Measurements from ENCODE around the gene PGF.

PGF gene

DNA sequence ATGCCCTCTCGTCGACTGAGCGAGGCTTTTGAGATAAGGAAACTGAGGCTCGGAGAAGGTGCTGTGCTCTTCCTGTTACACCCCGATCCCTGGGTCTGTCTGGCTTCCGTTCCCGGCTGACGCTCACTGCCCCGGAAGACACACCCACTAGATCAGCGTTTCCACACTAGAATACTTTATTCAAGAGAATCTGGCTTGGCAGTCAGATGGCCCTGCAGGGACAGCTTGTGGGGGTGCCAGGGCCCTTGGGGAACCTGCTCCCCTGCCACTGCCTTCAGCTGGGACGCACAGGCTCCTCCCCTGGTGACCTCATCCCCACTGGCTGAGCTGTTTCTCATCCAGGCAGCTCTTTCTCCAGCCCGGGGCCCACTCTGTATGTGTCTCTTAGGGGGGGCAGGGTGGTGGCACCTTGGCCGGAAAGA lies 13.7 kb downstream of the PGF start:
- no peak overlapping the region for H3K4me3 ChIP-seq (ENCODE audit: control insufficient read depth, low read depth, low read length)
- TF ChIP-seq, protein P1, sequence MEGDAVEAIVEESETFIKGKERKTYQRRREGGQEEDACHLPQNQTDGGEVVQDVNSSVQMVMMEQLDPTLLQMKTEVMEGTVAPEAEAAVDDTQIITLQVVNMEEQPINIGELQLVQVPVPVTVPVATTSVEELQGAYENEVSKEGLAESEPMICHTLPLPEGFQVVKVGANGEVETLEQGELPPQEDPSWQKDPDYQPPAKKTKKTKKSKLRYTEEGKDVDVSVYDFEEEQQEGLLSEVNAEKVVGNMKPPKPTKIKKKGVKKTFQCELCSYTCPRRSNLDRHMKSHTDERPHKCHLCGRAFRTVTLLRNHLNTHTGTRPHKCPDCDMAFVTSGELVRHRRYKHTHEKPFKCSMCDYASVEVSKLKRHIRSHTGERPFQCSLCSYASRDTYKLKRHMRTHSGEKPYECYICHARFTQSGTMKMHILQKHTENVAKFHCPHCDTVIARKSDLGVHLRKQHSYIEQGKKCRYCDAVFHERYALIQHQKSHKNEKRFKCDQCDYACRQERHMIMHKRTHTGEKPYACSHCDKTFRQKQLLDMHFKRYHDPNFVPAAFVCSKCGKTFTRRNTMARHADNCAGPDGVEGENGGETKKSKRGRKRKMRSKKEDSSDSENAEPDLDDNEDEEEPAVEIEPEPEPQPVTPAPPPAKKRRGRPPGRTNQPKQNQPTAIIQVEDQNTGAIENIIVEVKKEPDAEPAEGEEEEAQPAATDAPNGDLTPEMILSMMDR (conservative IDR thresholded peaks at IDR 0.05; ENCODE audit: control insufficient read depth, insufficient read depth, low read depth, low read length) = no peak
- peak; percentile 52 for DNase-seq (ENCODE audit: low read depth)

DNA sequence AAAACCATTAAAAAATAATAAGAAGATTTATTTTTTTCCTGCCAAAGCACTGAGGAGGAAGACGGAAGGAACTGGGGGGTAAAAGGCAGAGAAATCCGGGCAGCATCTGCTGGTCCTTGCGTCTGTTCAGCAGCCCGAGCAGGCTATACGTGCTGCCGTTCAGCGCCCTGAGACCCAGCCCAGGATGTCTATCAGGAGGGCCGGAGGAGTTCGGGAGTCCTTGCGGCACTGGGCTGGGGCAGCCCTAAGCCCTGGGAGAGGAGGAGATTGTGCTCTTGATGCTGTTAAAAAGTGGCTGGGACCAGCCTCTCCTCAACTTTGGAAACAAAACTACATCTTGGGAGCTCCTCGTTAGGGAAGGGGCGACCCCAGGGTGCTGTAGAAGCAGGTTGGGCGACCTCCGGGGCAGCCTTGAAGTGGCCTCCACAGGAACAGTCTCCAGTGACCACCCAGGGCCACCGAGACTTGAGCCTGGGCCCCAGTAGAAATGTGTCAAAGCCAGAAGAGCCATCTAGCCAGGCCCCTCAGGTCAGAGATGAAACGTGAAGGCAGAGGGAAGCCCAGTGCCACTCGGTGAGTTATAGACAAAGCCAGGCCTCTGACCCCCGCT lies 14.3 kb downstream of the PGF start:
- no peak for DNase-seq (ENCODE audit: low read depth)
- no peak overlapping the region for H3K4me3 ChIP-seq (ENCODE audit: control insufficient read depth, low read depth, low read length)
- TF ChIP-seq, protein P1 (conservative IDR thresholded peaks at IDR 0.05; ENCODE audit: control insufficient read depth, insufficient read depth, low read depth, low read length) = no peak

DNA sequence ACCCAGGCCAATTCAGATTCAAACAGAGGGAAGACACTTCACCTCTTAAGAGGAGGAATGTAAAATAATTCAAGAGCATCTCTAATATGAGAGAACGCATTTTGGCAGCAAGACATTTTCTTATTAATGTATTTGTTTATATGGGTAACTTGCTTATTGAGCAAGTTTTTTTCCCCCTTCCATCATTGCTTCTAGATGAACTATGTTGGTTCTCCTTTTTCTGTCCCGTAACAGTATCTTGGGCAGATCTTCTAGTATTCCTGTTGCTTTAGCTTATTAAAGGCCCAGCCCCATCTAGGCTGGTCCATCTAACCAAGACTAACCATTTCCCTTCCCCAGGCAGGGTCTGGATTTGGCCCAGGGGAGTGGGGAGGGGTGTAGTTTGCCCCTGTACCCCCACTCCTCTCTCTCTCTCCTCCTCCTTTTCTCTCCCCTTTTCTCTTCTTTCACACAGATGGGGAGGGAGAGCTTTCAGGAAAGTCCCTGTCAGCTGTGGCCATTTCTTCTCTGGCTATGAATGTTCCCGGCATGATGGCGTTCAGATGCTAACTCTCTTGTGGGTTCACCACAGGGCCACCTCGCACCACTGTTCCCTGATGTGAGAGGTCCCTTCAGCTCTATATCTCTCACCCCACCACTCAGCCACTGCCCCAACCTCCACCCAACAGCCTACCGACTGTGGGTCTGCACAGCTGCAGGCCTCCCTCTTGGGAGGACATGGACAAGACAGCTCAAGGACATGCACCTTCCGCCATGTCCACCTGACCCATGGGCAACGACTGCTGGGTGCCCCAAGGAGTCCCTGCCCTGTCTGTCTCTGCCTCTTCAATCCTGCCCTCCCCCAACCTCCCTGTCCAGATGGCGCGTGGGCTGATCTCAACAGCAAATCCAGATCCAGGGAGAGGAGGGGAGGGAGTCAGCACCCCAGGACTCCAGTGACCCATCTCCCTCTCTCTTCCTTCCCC lies 16.6 kb downstream of the PGF start:
- no peak for DNase-seq (ENCODE audit: low read depth)
- H3K4me3 ChIP-seq (ENCODE audit: control insufficient read depth, low read depth, low read length) = no peak overlapping the region
- TF ChIP-seq, protein P1 (conservative IDR thresholded peaks at IDR 0.05; ENCODE audit: control insufficient read depth, insufficient read depth, low read depth, low read length) = no peak

DNA sequence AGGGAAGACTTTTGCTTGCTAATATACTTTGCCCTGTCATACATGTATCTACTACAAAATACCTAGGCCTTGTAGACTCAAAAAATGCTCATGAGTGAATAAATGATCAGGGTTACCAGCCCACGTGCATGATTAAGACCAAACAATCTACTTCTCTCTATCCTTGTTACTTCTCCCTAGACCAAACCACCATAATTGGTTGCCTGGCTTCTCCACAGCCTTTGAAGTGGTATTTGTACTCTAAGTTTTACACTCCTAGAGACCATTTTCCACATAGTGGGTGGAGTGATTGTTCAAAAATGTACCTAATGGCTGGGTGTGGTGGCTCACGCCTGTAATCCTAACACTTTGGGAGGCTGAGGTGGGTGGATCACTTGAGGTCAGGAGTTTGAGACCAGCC lies 18.2 kb downstream of the PGF start:
- DNase-seq (ENCODE audit: low read depth) = no peak
- TF ChIP-seq, protein P1 (conservative IDR thresholded peaks at IDR 0.05; ENCODE audit: control insufficient read depth, insufficient read depth, low read depth, low read length) = no peak
- H3K4me3 ChIP-seq (ENCODE audit: control insufficient read depth, low read depth, low read length) = no peak overlapping the region

DNA sequence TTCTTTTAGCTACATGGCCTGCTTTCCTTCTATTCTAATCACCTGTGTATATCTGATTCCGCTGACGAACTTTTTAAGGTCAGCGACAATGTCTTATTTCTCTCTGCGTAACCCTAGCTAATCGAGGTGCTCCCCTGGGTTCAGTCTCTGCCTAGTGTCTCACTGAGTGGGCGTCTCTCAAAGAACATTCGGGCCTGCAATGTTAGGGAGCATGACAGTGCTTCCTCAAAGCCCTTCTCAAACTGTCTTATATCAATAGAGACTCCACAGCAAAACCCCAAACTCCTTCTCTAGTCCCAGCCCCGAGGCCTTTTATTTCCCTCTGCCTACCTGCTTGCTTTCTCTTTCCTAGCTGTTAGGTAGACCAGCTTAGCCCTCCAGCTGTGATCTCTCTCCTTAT lies 18.7 kb downstream of the PGF start:
- no peak for DNase-seq (ENCODE audit: low read depth)
- TF ChIP-seq, protein P1 (conservative IDR thresholded peaks at IDR 0.05; ENCODE audit: control insufficient read depth, insufficient read depth, low read depth, low read length) = no peak
- no peak overlapping the region for H3K4me3 ChIP-seq (ENCODE audit: control insufficient read depth, low read depth, low read length)

DNA sequence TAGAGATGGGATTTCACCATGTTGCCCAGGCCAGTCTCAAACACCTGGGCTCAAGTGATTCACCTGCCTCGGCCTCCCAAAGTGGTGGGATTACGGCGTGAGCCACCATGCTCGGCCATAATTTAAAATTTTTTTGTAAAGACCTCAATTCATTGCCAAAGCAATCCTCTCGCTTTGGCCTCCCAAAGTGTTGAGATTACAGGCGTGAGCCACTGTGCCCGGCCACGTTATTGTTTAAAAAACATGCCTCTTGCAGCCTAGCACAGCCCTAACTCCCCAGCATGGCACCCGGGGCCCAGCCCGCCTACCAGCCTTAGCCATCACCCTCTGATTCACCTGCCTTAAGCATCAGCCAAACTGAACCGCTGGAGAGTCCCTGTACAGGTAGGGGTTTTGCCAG lies 19.2 kb downstream of the PGF start:
- TF ChIP-seq, protein P1 (conservative IDR thresholded peaks at IDR 0.05; ENCODE audit: control insufficient read depth, insufficient read depth, low read depth, low read length) = no peak
- no peak overlapping the region for H3K4me3 ChIP-seq (ENCODE audit: control insufficient read depth, low read depth, low read length)
- DNase-seq (ENCODE audit: low read depth) = no peak
